PFSK-1 (cell line): Measurements from ENCODE around the gene NPAS4.

ENCODE experiments used
- FOXP2 ChIP-seq: optimal IDR thresholded peaks from 2 replicates; pipeline ENCODE3; 2011; ENCODE audit warnings: borderline replicate concordance, control low read depth, inconsistent platforms; ENCODE audit not compliant: insufficient read depth; ENCODE audit errors: extremely low read length, extremely low read depth
- POLR2AphosphoS5 ChIP-seq: IDR thresholded peaks from 2 replicates; pipeline ENCODE4 v1.6.1; 2012; ENCODE audit warnings: low read depth, mild to moderate bottlenecking, control low read depth, low read length, moderate library complexity
- SIN3A ChIP-seq: IDR thresholded peaks from 2 replicates; pipeline ENCODE4 v1.6.1; 2012; ENCODE audit warnings: mild to moderate bottlenecking, low read length, moderate library complexity, borderline replicate concordance; ENCODE audit not compliant: insufficient read depth
- TAF1 ChIP-seq: IDR thresholded peaks from 2 replicates; pipeline ENCODE4 v1.6.1; 2012; ENCODE audit warnings: low read length, control low read depth, borderline replicate concordance; ENCODE audit not compliant: insufficient read depth
- TF ChIP-seq, protein P1 (sequence below), 2 experiments: IDR thresholded peaks; 2 replicates each; pipeline versions ENCODE4 v1.6.1 to v1.8.0; 2011 to 2012; ENCODE audit warnings: low read depth in 2 of 2, low read length in 2 of 2, control low read depth in 1 of 2, inconsistent platforms in 1 of 2, mild to moderate bottlenecking in 1 of 2, moderate library complexity in 1 of 2; ENCODE audit not compliant: insufficient read depth in 1 of 2

The NPAS4 gene

DNA sequence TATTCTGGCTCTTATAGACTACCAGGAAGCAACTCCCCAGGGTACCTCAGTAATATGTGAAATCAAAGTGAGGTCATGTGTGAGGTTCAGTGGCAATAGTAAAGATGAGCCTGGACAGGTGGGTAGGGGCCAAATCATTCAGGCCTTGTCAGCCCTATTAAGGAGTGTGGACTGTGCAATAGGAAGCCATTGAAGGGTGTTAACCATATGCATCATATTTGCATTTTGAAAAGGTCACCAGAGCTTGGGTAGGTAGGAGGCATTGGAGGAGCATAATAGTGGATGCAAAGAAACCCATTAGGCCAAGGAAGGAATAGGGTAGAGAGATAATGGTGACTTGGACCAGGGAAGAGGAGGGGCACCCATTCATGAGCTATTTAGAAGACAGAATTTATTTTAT is 26.2 kb downstream of the NPAS4 start:
- no peak for TF ChIP-seq TAF1
- TF ChIP-seq, protein P1, sequence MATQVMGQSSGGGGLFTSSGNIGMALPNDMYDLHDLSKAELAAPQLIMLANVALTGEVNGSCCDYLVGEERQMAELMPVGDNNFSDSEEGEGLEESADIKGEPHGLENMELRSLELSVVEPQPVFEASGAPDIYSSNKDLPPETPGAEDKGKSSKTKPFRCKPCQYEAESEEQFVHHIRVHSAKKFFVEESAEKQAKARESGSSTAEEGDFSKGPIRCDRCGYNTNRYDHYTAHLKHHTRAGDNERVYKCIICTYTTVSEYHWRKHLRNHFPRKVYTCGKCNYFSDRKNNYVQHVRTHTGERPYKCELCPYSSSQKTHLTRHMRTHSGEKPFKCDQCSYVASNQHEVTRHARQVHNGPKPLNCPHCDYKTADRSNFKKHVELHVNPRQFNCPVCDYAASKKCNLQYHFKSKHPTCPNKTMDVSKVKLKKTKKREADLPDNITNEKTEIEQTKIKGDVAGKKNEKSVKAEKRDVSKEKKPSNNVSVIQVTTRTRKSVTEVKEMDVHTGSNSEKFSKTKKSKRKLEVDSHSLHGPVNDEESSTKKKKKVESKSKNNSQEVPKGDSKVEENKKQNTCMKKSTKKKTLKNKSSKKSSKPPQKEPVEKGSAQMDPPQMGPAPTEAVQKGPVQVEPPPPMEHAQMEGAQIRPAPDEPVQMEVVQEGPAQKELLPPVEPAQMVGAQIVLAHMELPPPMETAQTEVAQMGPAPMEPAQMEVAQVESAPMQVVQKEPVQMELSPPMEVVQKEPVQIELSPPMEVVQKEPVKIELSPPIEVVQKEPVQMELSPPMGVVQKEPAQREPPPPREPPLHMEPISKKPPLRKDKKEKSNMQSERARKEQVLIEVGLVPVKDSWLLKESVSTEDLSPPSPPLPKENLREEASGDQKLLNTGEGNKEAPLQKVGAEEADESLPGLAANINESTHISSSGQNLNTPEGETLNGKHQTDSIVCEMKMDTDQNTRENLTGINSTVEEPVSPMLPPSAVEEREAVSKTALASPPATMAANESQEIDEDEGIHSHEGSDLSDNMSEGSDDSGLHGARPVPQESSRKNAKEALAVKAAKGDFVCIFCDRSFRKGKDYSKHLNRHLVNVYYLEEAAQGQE (IDR thresholded peaks at IDR 0.05; ENCODE audit: insufficient read depth in 1 of 2, low read depth in 2 of 2, low read length in 2 of 2), result no peak
- no peak for TF ChIP-seq POLR2AphosphoS5
- no peak for TF ChIP-seq FOXP2
- no peak for TF ChIP-seq SIN3A

- TF ChIP-seq, protein P1 (IDR thresholded peaks at IDR 0.05; ENCODE audit: insufficient read depth in 1 of 2, low read depth in 2 of 2, low read length in 2 of 2), result no peak
- TF ChIP-seq FOXP2 (no peak), SIN3A (no peak), POLR2AphosphoS5 (no peak), TAF1 (no peak)
Measured at GRCh38 chr11:66448523-66448922, 27.7 kb downstream of the NPAS4 start.

DNA sequence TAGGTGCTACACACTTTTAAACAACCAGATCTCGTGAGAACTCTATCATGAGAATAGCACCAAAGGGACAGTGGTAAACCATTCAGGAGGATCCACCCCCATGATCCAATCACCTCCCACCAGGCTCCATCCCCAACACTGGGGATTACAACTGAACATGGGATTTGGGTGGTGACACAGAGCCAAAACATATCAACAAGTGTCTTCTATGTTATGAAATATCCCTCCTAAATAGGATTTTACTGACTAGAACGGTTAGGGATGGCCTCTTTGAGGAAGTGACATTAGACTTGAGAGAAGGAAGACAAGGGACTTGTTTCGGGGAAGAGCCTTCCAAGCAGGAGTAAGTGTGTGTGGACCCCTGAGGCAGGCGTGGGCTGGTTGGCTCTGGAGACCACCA is 29.7 kb downstream of the NPAS4 start:
- TF ChIP-seq POLR2AphosphoS5, result no peak
- TF ChIP-seq, protein P1 (IDR thresholded peaks at IDR 0.05; ENCODE audit: insufficient read depth in 1 of 2, low read depth in 2 of 2, low read length in 2 of 2), result no peak
- TF ChIP-seq FOXP2, result no peak
- no peak for TF ChIP-seq SIN3A
- no peak for TF ChIP-seq TAF1

DNA sequence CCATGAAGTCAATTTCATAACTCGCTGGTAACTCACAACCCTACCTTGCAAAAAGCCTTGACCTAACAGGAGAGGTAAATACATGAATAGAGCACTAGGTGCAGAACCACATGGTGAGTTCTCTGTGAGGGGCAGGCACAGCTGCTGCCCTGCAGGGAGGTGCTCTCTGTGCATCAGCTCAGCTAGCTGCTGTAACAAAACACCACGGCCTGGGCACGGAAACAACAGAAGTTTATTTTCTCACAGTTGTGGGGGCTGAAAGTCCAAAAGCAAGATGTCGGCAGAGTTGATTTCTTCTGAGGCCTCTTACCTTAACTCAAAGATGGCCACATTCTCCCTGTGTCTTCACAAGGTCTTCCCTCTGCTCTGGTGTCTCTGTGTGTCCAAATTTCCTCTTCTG is 30.8 kb downstream of the NPAS4 start:
- no peak for TF ChIP-seq SIN3A
- TF ChIP-seq POLR2AphosphoS5, result no peak
- no peak for TF ChIP-seq TAF1
- no peak for TF ChIP-seq FOXP2
- TF ChIP-seq, protein P1 (IDR thresholded peaks at IDR 0.05; ENCODE audit: insufficient read depth in 1 of 2, low read depth in 2 of 2, low read length in 2 of 2), result no peak

DNA sequence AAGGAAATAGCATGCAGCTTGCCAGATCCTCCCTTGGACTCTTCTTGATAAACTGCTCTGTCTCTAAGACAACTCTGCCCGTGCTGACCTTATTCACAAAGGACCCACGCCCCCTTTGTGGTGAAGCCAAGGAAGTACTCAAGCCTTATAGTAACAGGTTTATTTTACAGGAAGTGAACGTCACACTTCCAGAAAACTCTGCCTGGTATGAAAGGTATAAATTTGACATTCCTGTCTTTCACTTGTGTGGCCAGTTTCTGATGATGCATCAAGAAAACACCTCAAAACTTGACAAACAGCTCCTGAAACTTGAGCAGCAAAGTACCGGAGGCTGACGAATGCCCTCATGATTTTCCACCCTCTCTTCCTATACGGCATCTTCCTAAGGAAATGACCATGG is 33.4 kb downstream of the NPAS4 start:
- TF ChIP-seq, protein P1 (IDR thresholded peaks at IDR 0.05; ENCODE audit: insufficient read depth in 1 of 2, low read depth in 2 of 2, low read length in 2 of 2), result no peak
- TF ChIP-seq SIN3A (no peak), POLR2AphosphoS5 (no peak), TAF1 (no peak), FOXP2 (no peak)
